ENCODE measurements around the gene PPA1. TPM values are rescaled to one million over a fixed set of nuclear protein-coding genes. Genes with fewer than 3 reads are reported as not detected.

The PPA1 gene
- polyA plus RNA-seq, 1 donor (not counting 4 experiments of a cell fraction or from before 2014, with no cell fraction given): 324 TPM

DNA sequence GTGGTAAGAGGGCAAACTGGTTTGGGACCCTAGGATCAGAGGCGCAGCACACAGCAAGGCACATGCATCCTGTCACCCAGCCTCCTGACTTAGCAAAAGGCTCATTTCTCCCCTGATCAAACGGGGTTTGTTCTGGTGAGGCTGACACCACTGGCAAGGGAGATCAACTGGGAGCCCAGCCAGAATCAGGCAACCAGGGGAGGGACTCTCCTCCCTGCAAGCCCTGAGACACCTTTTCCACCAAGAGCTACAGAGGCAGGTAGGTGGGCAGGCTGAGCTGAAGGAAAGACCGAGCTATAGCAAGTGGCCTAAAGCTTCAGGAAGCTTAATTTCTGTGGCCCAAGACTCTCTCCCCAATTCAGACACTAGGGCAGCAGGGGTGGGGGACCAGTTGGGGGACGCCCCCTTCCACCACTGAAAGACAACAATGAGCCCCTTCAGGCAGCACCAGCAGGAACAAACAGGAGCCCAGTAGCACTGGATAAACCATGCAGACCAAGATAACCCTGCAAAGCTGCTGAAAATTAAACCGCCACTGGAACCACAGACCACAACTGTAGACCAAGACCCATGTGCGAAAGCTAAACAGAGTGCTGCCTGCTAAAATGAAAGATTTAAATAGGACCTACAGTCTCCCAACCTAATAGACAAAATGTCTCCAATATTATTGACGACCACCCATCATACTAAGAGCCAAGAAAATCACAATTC lies 35.8 kb downstream of the PPA1 start:
- TF ChIP-seq, protein P1, sequence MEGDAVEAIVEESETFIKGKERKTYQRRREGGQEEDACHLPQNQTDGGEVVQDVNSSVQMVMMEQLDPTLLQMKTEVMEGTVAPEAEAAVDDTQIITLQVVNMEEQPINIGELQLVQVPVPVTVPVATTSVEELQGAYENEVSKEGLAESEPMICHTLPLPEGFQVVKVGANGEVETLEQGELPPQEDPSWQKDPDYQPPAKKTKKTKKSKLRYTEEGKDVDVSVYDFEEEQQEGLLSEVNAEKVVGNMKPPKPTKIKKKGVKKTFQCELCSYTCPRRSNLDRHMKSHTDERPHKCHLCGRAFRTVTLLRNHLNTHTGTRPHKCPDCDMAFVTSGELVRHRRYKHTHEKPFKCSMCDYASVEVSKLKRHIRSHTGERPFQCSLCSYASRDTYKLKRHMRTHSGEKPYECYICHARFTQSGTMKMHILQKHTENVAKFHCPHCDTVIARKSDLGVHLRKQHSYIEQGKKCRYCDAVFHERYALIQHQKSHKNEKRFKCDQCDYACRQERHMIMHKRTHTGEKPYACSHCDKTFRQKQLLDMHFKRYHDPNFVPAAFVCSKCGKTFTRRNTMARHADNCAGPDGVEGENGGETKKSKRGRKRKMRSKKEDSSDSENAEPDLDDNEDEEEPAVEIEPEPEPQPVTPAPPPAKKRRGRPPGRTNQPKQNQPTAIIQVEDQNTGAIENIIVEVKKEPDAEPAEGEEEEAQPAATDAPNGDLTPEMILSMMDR (optimal IDR thresholded peaks at IDR 0.05 in 1 of 3, IDR thresholded peaks at IDR 0.05 in 1 of 3, conservative IDR thresholded peaks at IDR 0.05 in 1 of 3; ENCODE audit: extremely low read depth in 1 of 3, insufficient read depth in 2 of 3, low read length in 3 of 3): no peak
- TF ChIP-seq EZH2 (IDR thresholded peaks at IDR 0.05; ENCODE audit: low read length): no peak
- Histone ChIP-seq H3K4me2 (ENCODE audit: control insufficient read depth, extremely low read depth, insufficient read depth, low read depth, low read length) (no peak overlapping the region), H3K4me3 (ENCODE audit: control insufficient read depth in 2 of 3, extremely low read depth in 1 of 3, insufficient read depth in 2 of 3, low read depth in 1 of 3, low read length in 3 of 3) (no peak overlapping the region), H3K27me3 (ENCODE audit: control insufficient read depth, extremely low read depth, insufficient read depth, low read length) (no peaks in the 10 kb centered on the region), H3K79me2 (ENCODE audit: control insufficient read depth, insufficient read depth, low read length) (no peaks in the 10 kb centered on the region), H3K9ac (ENCODE audit: control insufficient read depth, extremely low read depth, insufficient read depth, low read length) (no peak overlapping the region), H2AFZ (ENCODE audit: control insufficient read depth, low read length) (no peak overlapping the region), H3K4me1 (ENCODE audit: control insufficient read depth, extremely low read depth, insufficient read depth, low read length) (peaks cover 17% of the 10 kb centered on the region), H3K36me3 (ENCODE audit: control insufficient read depth in 2 of 2, extremely low read depth in 1 of 2, insufficient read depth in 2 of 2, low read length in 2 of 2) (peaks cover 10 to 20% of the 10 kb centered on the region in 2 experiments), H3K27ac (ENCODE audit: control insufficient read depth, insufficient read depth, low read length) (no peak overlapping the region), H3K9me3 (ENCODE audit: control insufficient read depth, low read depth, low read length) (no peaks in the 10 kb centered on the region), H3K9me1 (ENCODE audit: control insufficient read depth, extremely low read depth, insufficient read depth, low read length) (no peaks in the 10 kb centered on the region), H4K20me1 (ENCODE audit: control insufficient read depth, extremely low read depth, insufficient read depth, low read length) (no peaks in the 10 kb centered on the region)
- no peak for DNase-seq (ENCODE audit: low read depth, low spot score)
- dilution Hi-C loops (cut with MboI; ENCODE audit: extremely low pct_ligation_motif_present, low sequenced_read_pairs): no loop called here
- no peak for FAIRE-seq

DNA sequence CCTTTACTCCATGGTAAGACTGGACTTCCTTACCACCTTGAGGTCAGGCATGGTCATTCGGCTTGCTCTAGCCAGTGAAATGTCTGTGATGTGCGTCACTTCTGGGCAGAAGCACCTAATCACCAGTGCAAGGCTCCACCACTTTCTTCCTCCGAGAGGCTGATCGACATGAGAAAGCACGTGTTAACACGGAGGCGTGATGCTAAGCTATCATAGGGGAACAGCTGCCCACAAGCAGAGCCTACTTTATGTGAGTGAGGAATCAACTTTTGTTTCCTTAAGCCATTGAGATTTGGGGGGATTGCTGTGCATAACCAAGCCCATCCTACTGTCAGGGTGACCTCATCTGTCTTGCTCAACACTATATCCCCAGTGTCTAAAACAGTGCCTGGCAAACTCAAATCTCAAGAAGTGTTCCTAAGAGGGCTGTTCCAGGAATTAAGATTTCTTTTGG lies 39.8 kb downstream of the PPA1 start:
- Histone ChIP-seq H3K27ac (ENCODE audit: control insufficient read depth, insufficient read depth, low read length) (peak overlapping the region; percentile 83), H3K9ac (ENCODE audit: control insufficient read depth, extremely low read depth, insufficient read depth, low read length) (no peak overlapping the region), H2AFZ (ENCODE audit: control insufficient read depth, low read length) (no peak overlapping the region), H3K4me2 (ENCODE audit: control insufficient read depth, extremely low read depth, insufficient read depth, low read depth, low read length) (no peak overlapping the region), H3K79me2 (ENCODE audit: control insufficient read depth, insufficient read depth, low read length) (no peaks in the 10 kb centered on the region), H3K4me3 (ENCODE audit: control insufficient read depth in 2 of 3, extremely low read depth in 1 of 3, insufficient read depth in 2 of 3, low read depth in 1 of 3, low read length in 3 of 3) (no peak overlapping the region), H3K4me1 (ENCODE audit: control insufficient read depth, extremely low read depth, insufficient read depth, low read length) (peaks cover 31% of the 10 kb centered on the region), H3K9me1 (ENCODE audit: control insufficient read depth, extremely low read depth, insufficient read depth, low read length) (no peaks in the 10 kb centered on the region), H3K9me3 (ENCODE audit: control insufficient read depth, low read depth, low read length) (no peaks in the 10 kb centered on the region), H3K36me3 (ENCODE audit: control insufficient read depth in 2 of 2, extremely low read depth in 1 of 2, insufficient read depth in 2 of 2, low read length in 2 of 2) (peaks cover 0 to 6% of the 10 kb centered on the region in 2 experiments), H4K20me1 (ENCODE audit: control insufficient read depth, extremely low read depth, insufficient read depth, low read length) (no peaks in the 10 kb centered on the region), H3K27me3 (ENCODE audit: control insufficient read depth, extremely low read depth, insufficient read depth, low read length) (no peaks in the 10 kb centered on the region)
- FAIRE-seq: no peak
- no peak for DNase-seq (ENCODE audit: low read depth, low spot score)
- dilution Hi-C loops (cut with MboI; ENCODE audit: extremely low pct_ligation_motif_present, low sequenced_read_pairs): no loop called here
- no peak for TF ChIP-seq EZH2 (IDR thresholded peaks at IDR 0.05; ENCODE audit: low read length)
- TF ChIP-seq, protein P1 (optimal IDR thresholded peaks at IDR 0.05 in 1 of 3, IDR thresholded peaks at IDR 0.05 in 1 of 3, conservative IDR thresholded peaks at IDR 0.05 in 1 of 3; ENCODE audit: extremely low read depth in 1 of 3, insufficient read depth in 2 of 3, low read length in 3 of 3): no peak

Measured in keratinocyte (primary cell).